WTC11 (cell line): ENCODE measurements around the gene PIP4K2A.

ENCODE experiments used
- CTCF ChIP-seq: fragments of 200-600 bp; IDR thresholded peaks from 2 replicates; pipeline ENCODE4 v1.8.0; 2022; ENCODE audit warnings: antibody characterized with exemption
- FOXP1 ChIP-seq: sonication (generic); formaldehyde crosslinking; IDR thresholded peaks from 2 replicates; pipeline ENCODE4 v1.8.0; 2022; ENCODE audit warnings: missing genetic modification reagents, mild to moderate bottlenecking, moderate library complexity, borderline replicate concordance
- ZNF138 ChIP-seq: sonication (generic); formaldehyde crosslinking; conservative IDR thresholded peaks from 2 replicates; pipeline ENCODE4 v1.8.1; 2022; ENCODE audit warnings: mild to moderate bottlenecking, moderate library complexity, missing genetic modification reagents
- ZNF281 ChIP-seq: sonication (generic); formaldehyde crosslinking; IDR thresholded peaks from 2 replicates; pipeline ENCODE4 v1.8.0; 2023; ENCODE audit warnings: mild to moderate bottlenecking, missing genetic modification reagents
- TF ChIP-seq, protein P1 (sequence below): sonication (generic); formaldehyde crosslinking; conservative IDR thresholded peaks from 2 replicates; pipeline ENCODE4 v1.8.1; 2022; ENCODE audit warnings: mild to moderate bottlenecking, missing genetic modification reagents
- TF ChIP-seq, protein P2 (sequence below): sonication (generic); formaldehyde crosslinking; IDR thresholded peaks from 2 replicates; pipeline ENCODE4 v1.8.1; 2023; ENCODE audit warnings: mild to moderate bottlenecking, missing genetic modification reagents, moderate library complexity
- TF ChIP-seq, protein P3 (sequence below): sonication (generic); formaldehyde crosslinking; IDR thresholded peaks from 2 replicates; pipeline ENCODE4 v1.8.0; 2022; ENCODE audit warnings: mild to moderate bottlenecking, missing genetic modification reagents
- TF ChIP-seq, protein P4 (sequence below): sonication (generic); formaldehyde crosslinking; IDR thresholded peaks from 2 replicates; pipeline ENCODE4 v1.8.0; 2022; ENCODE audit warnings: mild to moderate bottlenecking, missing genetic modification reagents

DNA sequence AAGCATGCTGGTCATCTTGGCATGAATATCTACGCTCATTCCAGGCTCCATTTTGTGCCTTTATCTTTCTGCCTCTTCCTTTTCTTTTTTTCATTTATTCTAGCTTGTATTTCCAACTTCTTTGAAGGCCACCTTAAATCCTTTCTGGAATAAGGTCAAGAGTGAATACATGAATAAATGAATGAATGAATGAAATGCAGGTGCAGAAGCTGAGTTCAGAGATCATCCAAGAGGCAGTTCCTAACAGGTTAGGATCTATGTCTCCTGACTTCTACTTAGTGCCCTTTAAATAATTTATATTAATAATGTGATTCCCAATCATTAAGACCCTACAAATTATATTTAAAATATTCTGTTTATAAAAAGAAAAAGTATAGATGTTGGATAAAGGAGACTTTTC is 125.9 kb downstream of the PIP4K2A start:
- no peak for TF ChIP-seq CTCF
- TF ChIP-seq ZNF138 (CRISPR knock-in tag), result no peak
- TF ChIP-seq, protein P1, sequence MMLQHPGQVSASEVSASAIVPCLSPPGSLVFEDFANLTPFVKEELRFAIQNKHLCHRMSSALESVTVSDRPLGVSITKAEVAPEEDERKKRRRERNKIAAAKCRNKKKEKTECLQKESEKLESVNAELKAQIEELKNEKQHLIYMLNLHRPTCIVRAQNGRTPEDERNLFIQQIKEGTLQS, result no peak
- TF ChIP-seq FOXP1 (CRISPR knock-in tag), result no peak
- TF ChIP-seq, protein P2, sequence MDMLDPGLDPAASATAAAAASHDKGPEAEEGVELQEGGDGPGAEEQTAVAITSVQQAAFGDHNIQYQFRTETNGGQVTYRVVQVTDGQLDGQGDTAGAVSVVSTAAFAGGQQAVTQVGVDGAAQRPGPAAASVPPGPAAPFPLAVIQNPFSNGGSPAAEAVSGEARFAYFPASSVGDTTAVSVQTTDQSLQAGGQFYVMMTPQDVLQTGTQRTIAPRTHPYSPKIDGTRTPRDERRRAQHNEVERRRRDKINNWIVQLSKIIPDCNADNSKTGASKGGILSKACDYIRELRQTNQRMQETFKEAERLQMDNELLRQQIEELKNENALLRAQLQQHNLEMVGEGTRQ (CRISPR knock-in tag), result no peak
- TF ChIP-seq, protein P3, sequence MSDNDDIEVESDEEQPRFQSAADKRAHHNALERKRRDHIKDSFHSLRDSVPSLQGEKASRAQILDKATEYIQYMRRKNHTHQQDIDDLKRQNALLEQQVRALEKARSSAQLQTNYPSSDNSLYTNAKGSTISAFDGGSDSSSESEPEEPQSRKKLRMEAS (CRISPR knock-in tag), result no peak
- TF ChIP-seq, protein P4, sequence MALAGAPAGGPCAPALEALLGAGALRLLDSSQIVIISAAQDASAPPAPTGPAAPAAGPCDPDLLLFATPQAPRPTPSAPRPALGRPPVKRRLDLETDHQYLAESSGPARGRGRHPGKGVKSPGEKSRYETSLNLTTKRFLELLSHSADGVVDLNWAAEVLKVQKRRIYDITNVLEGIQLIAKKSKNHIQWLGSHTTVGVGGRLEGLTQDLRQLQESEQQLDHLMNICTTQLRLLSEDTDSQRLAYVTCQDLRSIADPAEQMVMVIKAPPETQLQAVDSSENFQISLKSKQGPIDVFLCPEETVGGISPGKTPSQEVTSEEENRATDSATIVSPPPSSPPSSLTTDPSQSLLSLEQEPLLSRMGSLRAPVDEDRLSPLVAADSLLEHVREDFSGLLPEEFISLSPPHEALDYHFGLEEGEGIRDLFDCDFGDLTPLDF (CRISPR knock-in tag), result no peak
- no peak for TF ChIP-seq ZNF281 (CRISPR knock-in tag)
